Smooth muscle cell of the pulmonary artery (primary cell): ENCODE data around the gene ZFYVE26. TPM values are rescaled to one million over a fixed set of nuclear protein-coding genes. Genes with fewer than 3 reads are reported as not detected.

Experiments
- total RNA-seq: library from RNA; depleted of rRNA; stranded (reverse); fragments of >200 nt; gene quantifications from 2 replicates; pipeline ENCODE4 v1.2.3, GENCODE V29; 2014

The ZFYVE26 gene
- total RNA-seq: 23.5 and 26.7 TPM in 2 replicates

DNA sequence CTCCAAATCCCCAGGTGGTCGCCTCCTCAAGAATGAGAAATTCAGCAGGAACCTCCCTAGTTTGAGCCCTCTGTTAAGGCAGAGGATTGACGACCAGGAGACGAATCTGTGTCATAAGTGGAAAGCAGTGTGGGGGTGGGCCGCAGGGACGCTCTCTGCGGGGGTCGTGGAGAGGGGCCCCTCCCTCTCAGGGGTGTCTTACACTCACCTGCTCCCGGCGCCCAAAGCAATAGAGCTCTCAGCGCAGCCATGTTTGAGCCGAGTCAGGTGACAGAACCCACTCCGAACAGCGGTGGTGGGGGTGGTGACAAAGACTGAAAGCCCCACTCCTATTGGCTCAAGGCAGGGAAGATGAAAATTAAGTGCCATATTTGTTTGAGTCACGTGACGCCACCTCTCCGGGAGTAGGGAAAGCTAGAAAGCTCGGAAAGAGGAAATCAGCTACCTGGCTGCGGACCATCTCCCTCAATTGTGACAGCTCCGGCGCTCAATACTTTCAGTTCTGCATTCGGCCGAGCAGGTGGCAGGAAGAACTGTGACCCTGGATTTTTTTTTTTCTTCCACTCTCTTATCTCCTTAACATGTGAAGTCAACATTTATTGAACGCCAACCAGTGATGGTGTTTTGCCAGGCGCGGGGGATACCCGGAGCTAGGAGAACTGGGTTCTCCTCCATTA is at the start of gene ZFYVE26:
Gene ZFYVE26, minus strand, starts transcription at position 265 of the 677 bp plus-strand sequence. CDS start 627 bp downstream, outside the sequence.

GRCh38 chr14:67819563-67820421 is 3.4 kb upstream of the ZFYVE26 start, which contains the start of gene RAD51B:
TSS of gene RAD51B (plus strand) at chr14:67819779.

GRCh38 chr14:67701492-67701891 is 114.9 kb downstream of the ZFYVE26 start, which contains the start of gene RDH12:
TSS of gene RDH12 (plus strand) at chr14:67701886. CDS start at chr14:67722643, 20,757 bp downstream.

Other genes with a start within 250 kb of the ZFYVE26 start
- 15.8 and 16.2 TPM in 2 replicates for gene PIGH, start 216.3 kb downstream of the ZFYVE26 start, total RNA-seq
- 3.8 and 4.1 TPM in 2 replicates for gene ARG2, start 196.7 kb downstream of the ZFYVE26 start, total RNA-seq
- gene VTI1B, start 142.0 kb downstream of the ZFYVE26 start, total RNA-seq: 80.2 and 83.6 TPM in 2 replicates
- 100 and 113 TPM in 2 replicates for gene RDH11, start 120.8 kb downstream of the ZFYVE26 start, total RNA-seq
- not detected in 2 replicates for gene RDH12, start 114.7 kb downstream of the ZFYVE26 start, total RNA-seq
- 14.7 and 21.0 TPM in 2 replicates for gene RAD51B, start 3.2 kb upstream of the ZFYVE26 start, total RNA-seq